D341Med (cell line): ENCODE measurements around the gene UNC93A.
"Not testable (repeated sequence)": the region's sequence is repeated elsewhere in the genome, so short reads cannot be mapped to it uniquely, and the experiment has no call there.

Experiments used
- DNase-seq: peaks from one replicate; pipeline ENCODE4 v3.0.0; 2012; ENCODE audit warnings: low spot score

Gene UNC93A

DNA sequence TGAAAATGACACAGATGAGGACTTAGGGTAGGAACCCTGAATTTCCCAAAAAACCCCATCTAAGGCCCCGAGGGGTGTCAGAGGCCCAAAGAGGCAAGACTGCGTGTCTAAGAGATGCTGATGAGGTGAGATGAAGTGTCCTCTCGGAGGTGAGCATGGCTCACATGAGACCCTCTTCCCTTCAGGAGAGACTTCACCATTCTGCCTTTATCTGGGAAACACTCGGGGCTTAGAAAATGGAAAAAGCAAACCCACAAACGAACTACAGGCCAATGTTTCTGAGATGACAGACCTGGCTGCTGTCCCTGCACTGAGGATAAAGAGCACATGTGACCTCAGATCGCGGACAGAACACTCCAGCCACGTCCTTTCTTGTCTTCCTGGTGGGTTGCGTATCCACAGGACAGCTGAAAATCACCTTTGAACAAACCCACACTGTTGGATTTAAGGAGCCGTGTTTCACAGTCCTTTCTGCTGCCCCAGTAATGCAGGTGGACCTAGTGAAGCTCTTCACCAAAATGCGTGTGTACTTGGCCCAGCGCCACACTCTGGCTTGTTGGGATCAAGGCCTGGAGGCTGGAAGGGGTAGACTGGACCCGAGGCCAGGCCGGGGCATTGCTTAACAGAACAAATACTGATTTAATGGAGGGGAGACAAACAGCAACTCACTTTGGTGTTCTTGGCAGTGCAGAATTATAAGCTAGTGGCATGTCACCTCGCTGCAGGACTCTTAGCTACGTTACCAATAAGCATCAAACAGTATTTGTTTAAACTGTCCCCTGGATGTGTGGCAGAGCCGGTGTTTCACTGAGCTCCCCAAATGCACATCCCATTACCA lies 18.5 kb downstream of the UNC93A start:
- DNase-seq: not testable (repeated sequence)

GRCh38 chr6:167311286-167311685 lies 20.2 kb downstream of the UNC93A start:
- DNase-seq: no peak

- not testable (repeated sequence) for DNase-seq
Measured at GRCh38 chr6:167311691-167312090, 20.6 kb downstream of the UNC93A start.

DNA sequence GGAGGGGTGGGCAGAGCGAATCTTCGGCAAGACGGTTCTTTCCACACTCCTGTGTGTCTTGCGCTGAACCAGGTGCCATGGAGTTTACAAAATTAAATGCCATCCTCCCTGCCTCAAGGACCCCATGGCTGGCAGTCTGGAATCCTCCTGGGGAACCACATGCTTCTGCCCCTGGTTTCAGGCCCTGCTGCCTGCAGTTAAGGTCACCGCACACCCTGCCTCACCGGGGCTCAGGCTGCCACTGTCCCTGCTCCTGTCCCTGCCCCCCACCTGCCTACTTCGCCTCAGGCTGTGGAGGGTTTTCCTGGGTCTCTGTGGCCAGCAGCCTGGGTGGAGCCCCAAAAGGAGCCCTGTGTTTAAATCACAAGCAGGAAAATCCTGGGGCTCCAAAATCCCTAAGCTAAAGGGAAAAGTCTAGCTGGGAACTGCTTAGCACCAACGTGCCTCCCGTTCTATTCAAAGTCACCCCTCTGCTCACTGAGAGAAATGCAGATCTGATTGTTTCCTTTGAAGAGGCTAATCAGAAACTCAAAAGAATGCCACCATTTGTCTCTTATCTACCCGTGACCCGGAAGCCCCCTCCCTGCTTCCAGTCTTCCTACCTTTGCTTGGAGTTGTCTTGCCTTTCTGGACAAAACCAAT lies 23.2 kb downstream of the UNC93A start:
- no peak for DNase-seq

GRCh38 chr6:167317172-167317571 lies 26.1 kb downstream of the UNC93A start:
- DNase-seq: no peak

GRCh38 chr6:167318354-167318753 lies 27.2 kb downstream of the UNC93A start:
- DNase-seq: not testable (repeated sequence)

GRCh38 chr6:167318856-167319255 lies 27.7 kb downstream of the UNC93A start:
- DNase-seq: not testable (repeated sequence)

DNA sequence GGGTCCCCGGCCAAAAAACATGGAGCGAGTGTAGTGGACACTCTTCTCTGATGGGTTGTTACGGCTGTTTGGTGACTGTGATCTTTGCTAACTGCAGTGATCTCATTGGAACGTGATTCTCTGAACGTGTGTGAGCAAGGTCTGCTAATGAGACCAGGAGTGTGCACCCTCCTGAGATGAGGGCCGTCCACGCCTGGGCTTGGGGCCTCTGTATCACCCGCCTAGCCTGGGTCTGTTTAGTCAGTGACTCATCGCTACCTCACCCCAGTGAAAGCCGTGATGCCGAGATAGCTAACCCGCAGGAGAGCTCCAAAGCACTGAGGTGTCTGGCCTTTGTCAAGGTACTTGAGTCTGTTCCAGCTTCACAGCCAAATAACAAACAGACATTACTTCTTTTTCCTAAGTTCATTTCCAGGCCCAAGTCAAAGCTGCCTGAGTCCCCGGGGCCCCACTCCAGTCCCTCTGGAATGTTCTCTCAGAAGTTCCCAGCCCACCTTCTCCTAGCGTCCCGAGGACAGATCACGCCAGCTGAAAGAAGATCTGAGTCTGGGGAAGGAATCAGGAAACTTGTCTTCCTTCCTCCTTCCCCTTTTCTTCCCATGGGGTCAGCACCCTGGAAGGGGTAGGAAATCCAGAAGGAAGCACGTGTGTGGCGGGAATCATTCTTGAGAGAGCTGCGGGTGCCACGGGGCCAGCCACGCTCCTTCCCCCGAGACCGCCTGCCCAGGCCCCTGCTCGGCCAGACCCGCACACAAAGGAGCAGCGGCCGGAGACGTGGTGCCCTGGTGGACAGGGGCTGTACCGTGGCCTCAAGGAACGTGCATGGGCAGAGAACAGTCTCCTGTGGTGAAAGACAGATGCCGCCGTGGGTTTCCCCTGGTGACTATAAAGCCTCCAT lies 29.0 kb downstream of the UNC93A start:
- DNase-seq: not testable (repeated sequence)

DNA sequence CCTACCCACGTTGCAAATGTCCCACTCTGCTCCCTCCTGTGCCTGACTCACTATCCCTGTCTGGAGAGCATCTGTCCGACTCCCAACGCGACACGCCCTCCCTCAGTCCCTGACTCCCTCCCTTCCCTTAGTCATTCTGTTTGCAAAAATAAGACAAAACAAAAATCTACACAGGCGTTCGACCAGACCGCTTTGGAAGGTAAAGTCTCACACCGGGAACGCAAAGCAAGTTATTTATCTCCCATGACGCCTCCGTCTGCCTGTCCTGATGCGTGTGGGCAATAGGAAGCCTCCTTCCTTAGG lies 29.6 kb downstream of the UNC93A start:
- DNase-seq: not testable (repeated sequence)

DNA sequence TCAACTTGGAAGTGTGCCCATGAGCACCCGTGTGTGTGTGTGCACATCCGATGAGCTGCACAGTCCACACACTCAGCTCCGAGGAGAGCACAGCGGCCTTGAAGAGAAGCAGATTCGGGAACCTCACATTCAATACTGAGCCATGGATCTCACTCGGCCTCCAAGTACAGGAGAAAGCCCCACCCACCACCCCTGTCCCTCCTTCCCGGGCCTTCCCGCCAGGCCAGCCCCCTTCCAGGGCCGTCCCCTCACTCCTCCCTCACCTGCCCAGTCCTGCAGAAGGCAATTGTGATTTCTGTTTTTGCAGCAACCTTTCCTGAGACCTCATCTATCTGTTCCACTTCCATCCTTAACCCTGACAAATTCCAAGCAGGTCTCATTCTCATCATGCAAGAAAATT lies 30.1 kb downstream of the UNC93A start:
- DNase-seq: not testable (repeated sequence)

GRCh38 chr6:167323111-167323510 lies 32.0 kb downstream of the UNC93A start:
- DNase-seq: no peak

GRCh38 chr6:167324111-167324510 lies 33.0 kb downstream of the UNC93A start:
- no peak for DNase-seq

- no peak for DNase-seq
Measured at GRCh38 chr6:167325766-167326165, 34.7 kb downstream of the UNC93A start.

DNA sequence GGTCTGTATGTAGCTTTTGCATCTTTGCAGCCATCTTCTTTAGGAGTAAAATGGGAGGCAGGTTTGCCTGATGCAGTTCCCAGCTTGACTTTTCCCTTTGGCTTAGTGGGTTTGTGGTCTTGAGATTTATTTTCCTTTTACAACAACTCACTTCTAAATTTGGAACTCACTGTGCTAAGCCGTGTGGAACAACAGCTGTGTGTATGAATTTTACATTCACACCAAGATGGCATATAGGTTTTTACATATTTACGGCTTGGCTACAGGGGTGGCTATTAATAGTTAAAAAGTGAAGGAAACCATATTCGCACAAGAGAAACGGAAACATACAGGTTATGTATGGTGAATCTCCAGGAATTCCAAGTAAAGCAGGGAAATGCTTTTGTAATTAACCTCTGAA lies 36.3 kb downstream of the UNC93A start:
- DNase-seq: no peak

DNA sequence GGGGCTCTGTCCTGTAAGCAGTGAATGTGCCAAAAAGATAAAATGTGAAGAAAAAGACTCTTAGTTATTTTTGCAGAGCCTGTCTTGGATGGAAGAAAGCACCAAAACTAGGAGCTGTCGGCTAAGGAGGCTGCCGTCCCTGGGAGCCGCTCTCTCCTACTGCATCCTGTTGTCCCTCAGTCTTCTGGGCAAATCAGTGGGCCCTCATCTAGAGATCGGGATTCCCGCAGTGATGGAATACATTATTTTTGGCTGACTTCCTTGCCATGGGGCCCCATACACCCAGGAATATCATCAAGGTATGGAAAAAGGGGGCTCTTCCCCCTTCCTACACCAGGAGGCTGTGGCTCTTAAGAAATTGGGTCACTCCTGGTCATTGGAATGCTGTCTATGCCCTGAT lies 37.0 kb downstream of the UNC93A start:
- DNase-seq: no peak

GRCh38 chr6:167329014-167329413 lies 37.9 kb downstream of the UNC93A start:
- DNase-seq: no peak

DNA sequence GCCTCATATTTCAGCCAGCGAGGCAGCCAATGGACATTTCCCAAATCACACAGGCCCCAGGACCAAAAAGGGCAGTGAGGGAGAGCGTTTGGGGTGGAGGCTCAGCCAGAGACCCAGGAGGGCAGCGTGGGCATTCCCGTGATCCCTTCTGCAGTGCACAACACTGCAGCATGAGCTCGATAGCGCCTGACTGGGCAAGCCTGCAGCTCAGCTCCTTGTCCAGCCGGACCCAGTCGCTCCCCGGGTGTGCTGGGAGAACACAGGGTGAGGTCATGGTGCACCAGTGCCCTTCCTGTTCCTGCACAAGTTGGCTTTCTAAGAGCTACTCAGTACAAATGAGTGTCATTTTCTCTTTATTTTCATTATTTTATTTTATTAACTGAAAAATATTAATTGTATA lies 39.6 kb downstream of the UNC93A start:
- no peak for DNase-seq

GRCh38 chr6:167331565-167331964 lies 40.5 kb downstream of the UNC93A start:
- DNase-seq: no peak

DNA sequence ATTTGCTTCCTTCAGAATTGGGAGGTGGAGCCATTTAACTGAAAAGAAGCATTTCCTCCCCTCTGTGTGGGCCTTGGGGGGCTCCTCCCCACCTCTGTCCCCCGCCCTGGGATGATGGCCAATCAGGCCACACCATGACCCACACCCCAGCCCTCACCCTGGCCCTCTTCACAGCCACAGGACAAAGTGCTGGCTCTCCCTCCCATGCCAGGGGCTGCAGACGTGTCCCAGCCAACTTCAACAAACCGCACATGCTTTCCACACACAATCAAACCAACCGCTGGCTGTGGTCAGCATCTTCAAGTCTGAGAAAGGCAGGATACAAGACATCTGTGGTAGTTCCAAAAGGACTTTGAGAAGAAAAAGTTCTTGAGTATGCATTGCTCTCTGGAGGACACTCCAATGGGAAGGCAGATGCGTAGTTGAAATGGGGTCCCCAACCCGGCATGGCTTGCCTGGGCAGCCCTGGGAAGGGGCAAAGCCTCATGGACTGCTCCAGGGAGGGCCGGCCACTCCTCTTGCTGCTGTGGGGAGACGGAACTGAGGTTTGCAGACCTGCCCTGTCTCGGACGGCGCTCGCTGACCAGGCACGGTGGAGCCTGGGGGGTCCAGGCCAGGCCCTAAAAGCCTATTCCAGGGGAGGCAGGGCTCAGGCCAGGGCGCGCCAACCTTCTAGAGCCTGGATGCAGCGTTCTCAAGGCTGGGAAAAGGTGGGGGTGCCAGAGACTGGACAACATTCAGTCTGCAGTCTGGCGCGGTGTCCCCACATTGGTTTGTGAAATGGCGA lies 45.9 kb downstream of the UNC93A start:
- no peak for DNase-seq

GRCh38 chr6:167337675-167338449 lies 46.7 kb downstream of the UNC93A start:
- no peak for DNase-seq

DNA sequence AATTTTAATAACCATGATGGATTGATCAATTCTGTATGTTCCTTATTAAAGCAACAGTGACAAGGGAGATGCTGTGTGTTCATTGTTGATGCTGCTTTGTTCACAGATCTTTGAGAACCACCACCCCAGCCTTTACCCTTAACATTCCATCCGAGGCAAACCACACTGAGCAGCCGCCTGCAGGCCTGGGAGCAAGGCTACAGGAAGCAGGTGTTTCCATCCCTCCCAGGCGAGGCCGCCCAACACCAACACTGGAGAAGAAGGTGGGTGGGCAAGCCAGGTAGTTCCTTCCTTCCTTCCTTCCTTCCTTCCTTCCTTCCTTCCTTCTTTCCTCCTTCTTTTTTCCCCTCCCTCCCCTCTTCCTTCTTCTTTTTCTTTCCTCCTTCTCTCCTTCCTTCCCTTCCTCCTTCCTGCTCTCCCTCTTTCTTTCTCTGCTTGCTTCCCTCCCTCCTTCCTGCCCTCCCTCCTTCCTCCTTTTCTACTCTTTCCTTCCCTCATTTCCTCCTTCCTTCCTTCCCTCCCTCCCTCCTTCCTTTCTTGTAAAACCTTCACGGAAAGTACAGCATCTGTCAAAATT lies 47.5 kb downstream of the UNC93A start:
- no peak for DNase-seq
